T-helper 1 cell treated with Interleukin-12 subunit alpha and Interleukin-12 subunit beta and Interleukin-4 antibody, amounts not matched to agents 30 μg/mL and 1 μg/mL, for 36 hours (primary cell): ENCODE measurements around the gene DDX25.

Source experiments
- H3K27ac Mint-ChIP-seq: one replicate; pipeline ENCODE4 v1.8.0; 2021; ENCODE audit warnings: mild to moderate bottlenecking, mixed read lengths
- H3K27me3 Mint-ChIP-seq: one replicate; pipeline ENCODE4 v1.8.0; 2021; ENCODE audit warnings: low read depth, mixed read lengths
- H3K36me3 Mint-ChIP-seq: one replicate; pipeline ENCODE4 v1.8.0; 2021; ENCODE audit warnings: low read depth, mixed read lengths
- H3K4me1 Mint-ChIP-seq: one replicate; pipeline ENCODE4 v1.8.0; 2021; ENCODE audit warnings: low read depth, mixed read lengths
- H3K4me3 Mint-ChIP-seq: one replicate; pipeline ENCODE4 v1.8.0; 2021; ENCODE audit warnings: mild to moderate bottlenecking, moderate library complexity, mixed read lengths
- H3K9me3 Mint-ChIP-seq: one replicate; pipeline ENCODE4 v1.8.0; 2021; ENCODE audit warnings: mixed read lengths

The DDX25 gene

DNA sequence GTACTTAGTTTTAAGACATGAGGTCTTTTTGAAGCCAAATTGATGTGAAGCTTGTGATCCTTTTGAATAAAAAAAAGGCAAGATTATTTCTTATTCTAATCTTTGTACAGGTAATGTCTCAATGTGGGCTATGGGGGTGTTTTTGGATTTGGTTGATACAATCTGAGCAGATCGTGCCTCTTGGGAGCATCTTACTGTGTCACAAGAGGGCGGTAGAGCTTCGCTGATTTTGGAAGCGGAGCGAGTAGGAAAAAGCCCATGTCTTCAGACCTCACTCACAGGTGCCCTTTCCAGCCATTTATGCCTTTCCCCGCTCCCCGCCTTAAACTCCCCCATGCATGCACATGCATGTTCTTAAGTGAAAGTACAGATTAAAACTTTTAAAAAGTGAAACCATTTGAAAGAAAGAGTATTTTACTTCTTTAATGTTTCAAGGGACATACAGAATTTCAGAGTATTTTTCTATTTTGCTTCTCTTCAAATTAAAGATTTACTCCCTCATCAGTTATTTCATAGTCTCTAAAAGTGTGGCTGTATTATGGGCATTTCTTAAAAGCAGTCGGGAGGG lies 18.8 kb downstream of the DDX25 start:
- no peaks in the 10 kb centered on the region for H3K36me3 Mint-ChIP-seq
- H3K4me3 Mint-ChIP-seq: no peak overlapping the region
- H3K27me3 Mint-ChIP-seq: peaks cover 25% of the 10 kb centered on the region
- H3K9me3 Mint-ChIP-seq: no peaks in the 10 kb centered on the region
- H3K27ac Mint-ChIP-seq: no peak overlapping the region
- H3K4me1 Mint-ChIP-seq: no peaks in the 10 kb centered on the region

DNA sequence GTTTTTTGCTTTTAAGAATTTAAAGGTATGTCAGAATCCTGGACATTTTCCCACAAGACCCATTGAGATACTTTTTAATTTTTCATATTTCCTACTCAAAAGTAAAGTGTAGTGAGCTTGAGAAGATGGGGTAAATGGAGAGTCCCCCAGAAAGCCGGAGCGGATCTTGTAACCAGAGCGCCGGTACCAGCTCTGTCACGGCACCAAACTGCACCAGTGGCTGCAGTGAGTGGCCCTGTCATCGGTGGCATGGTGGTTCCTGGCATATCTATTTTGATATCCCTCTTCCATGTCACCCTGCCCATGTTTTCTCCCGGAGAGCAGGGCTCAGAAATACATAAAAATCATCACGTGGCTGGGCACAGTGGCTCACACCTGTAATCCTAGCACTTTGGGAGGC lies 19.3 kb downstream of the DDX25 start:
- H3K4me3 Mint-ChIP-seq: no peak overlapping the region
- H3K4me1 Mint-ChIP-seq: no peaks in the 10 kb centered on the region
- H3K9me3 Mint-ChIP-seq: no peaks in the 10 kb centered on the region
- no peaks in the 10 kb centered on the region for H3K36me3 Mint-ChIP-seq
- peaks cover 21% of the 10 kb centered on the region for H3K27me3 Mint-ChIP-seq
- no peak overlapping the region for H3K27ac Mint-ChIP-seq

DNA sequence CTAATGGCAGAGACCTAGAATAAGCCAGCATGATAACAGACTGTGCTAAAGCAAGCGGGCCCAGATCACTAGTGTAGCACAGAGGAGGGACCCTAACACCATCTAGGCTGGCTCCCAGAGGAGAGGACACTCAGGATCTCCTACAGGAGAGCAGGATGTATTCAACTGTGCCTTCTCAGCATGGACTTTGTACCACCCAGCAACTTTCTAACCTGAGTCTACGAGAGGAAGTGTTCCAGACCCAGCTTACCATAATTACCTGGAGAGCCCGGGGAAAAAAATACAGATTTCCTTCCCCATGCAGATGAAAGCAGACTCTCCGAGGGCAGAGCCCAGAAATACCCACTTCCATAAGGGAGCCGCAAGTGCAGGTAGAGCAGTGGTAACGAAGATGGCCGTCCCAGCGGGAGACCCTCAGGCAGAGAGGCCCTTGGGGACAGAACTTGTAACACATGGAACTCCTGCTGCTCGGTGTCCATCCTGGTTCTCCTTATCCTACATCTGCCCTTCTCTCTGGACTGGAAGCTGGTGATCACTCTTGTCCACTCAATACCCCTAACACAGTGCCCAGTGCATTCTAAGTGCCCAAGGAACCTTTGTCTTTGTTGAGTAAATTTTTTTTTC lies 20.2 kb downstream of the DDX25 start:
- Mint-ChIP-seq H3K4me1 (no peaks in the 10 kb centered on the region), H3K4me3 (no peak overlapping the region), H3K27me3 (peaks cover 18% of the 10 kb centered on the region), H3K27ac (no peak overlapping the region), H3K36me3 (no peaks in the 10 kb centered on the region), H3K9me3 (no peaks in the 10 kb centered on the region)

DNA sequence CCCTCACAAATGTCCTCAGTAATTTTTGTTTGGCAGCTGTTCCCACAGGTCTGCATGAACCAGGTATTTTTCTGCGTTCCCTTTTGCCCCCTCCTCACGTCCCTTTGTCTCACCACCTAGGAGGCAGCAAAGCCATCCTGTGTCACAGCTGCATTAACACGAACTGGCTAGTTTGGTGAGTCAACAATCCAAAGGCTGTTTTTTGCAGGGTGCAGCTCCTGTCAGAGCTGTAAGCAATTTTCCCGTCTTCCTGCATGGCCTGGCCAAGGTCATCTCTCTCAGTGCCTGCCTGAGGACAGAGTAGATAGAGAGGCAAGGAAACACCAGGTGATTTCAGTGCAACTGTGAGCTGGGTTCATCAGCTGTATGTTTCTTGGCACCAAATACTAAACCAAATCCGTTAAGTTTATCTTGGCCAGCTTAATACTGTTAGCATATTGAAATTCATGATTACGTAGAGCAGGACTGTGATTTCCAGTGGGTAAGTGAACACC lies 21.0 kb downstream of the DDX25 start:
- Mint-ChIP-seq H3K9me3 (no peaks in the 10 kb centered on the region), H3K36me3 (no peaks in the 10 kb centered on the region), H3K27me3 (peaks cover 19% of the 10 kb centered on the region), H3K27ac (no peak overlapping the region), H3K4me1 (no peaks in the 10 kb centered on the region), H3K4me3 (no peak overlapping the region)

DNA sequence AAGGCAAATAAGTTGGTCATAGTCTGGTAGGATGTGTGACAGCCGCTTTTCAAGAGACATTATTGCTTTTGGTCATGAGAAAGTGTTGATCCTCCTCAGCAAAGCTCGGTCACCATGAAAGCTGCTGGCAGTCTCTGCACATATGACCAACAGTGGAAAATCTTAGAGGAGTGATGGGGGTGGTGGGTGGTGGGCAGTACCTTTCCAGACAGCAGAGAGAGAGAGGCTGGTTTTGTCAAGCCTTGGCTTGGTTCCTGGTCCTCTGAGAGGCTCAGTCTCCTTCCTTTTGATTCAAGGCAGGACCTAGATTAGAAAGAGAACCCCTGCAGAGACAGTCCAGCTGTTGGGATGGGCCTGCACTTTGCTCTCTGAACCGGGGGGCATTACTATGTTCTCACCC lies 21.5 kb downstream of the DDX25 start:
- Mint-ChIP-seq H3K36me3 (no peaks in the 10 kb centered on the region), H3K27ac (no peak overlapping the region), H3K4me1 (no peaks in the 10 kb centered on the region), H3K4me3 (no peak overlapping the region), H3K27me3 (peaks cover 19% of the 10 kb centered on the region), H3K9me3 (no peaks in the 10 kb centered on the region)

DNA sequence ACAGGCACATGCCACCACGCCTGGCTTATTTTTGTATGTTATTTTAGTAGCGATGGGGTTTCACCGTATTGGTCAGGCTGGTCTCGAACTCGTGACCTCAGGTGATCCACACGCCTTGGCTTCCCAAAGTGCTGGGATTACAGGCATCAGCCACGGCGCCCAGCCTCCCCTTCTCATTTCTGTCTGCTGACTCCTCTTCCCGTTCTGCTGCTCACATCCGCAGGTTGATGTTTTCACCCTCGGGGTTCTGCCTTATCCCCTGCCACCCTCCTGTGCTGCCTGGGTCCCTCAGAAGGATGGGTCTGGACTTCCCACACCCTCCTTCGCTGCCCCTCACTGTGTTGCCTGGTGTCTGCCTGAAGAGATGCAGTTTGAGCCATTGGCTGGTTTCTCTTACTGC lies 22.4 kb downstream of the DDX25 start:
- Mint-ChIP-seq H3K27ac (no peak overlapping the region), H3K36me3 (no peaks in the 10 kb centered on the region)

DNA sequence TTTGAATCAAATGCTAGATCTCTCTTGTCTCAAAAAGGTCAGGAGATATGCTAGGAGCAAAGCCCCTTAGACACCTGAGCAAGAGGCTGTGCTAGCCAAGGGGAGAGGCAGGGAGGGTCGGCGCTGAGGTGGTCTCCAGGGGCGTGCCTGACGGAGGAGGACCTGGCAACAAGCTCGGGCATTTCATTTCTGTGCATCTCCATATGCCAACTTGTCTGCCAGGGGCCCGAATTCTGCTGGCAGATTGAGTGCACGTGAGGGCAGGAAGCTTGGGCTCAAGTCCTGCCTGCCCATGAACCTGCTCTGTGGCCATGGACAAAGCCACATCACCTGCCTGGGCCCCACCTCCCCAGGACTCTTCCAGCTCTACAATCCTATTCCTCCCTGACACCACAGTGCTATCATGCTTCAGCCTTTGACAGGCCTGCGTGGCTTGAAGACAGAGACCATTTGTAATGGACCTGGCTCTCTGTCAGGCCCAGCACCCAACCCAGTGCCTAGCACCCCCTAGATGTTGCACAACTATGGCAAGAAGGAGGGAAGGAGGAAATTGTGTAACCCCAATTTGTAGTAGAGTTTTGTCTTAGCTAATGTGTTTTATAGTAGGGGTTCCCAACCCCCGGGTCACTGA lies 25.3 kb downstream of the DDX25 start:
- Mint-ChIP-seq H3K4me3 (no peak overlapping the region), H3K4me1 (no peaks in the 10 kb centered on the region), H3K27ac (no peak overlapping the region), H3K36me3 (no peaks in the 10 kb centered on the region), H3K27me3 (peaks cover 13% of the 10 kb centered on the region), H3K9me3 (no peaks in the 10 kb centered on the region)

More for the DNA sequence above, 22.4 kb downstream of the DDX25 start:
- no peaks in the 10 kb centered on the region for H3K4me1 Mint-ChIP-seq
- H3K4me3 Mint-ChIP-seq: no peak overlapping the region
- H3K27me3 Mint-ChIP-seq: peaks cover 19% of the 10 kb centered on the region
- no peaks in the 10 kb centered on the region for H3K9me3 Mint-ChIP-seq

DNA sequence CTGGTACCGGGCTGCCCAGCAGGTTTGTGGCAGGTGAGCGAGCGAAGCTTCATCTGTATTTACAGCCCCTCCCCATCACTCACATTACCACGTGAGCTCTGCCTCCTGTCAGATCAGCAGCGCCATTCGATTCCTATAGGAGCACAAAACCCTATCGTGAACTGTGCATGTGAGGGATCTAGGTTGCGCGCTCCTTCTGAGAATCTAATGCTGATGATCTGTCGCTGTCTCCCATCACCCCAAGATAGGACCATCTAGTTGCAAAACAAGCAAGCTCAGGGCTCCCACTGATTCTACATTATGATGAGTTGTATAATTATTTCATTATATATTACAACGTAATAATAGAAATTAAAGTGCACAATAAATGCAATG lies 25.8 kb downstream of the DDX25 start:
- no peak overlapping the region for H3K4me3 Mint-ChIP-seq
- no peaks in the 10 kb centered on the region for H3K4me1 Mint-ChIP-seq
- no peaks in the 10 kb centered on the region for H3K36me3 Mint-ChIP-seq
- no peaks in the 10 kb centered on the region for H3K9me3 Mint-ChIP-seq
- no peak overlapping the region for H3K27ac Mint-ChIP-seq
- peaks cover 13% of the 10 kb centered on the region for H3K27me3 Mint-ChIP-seq

DNA sequence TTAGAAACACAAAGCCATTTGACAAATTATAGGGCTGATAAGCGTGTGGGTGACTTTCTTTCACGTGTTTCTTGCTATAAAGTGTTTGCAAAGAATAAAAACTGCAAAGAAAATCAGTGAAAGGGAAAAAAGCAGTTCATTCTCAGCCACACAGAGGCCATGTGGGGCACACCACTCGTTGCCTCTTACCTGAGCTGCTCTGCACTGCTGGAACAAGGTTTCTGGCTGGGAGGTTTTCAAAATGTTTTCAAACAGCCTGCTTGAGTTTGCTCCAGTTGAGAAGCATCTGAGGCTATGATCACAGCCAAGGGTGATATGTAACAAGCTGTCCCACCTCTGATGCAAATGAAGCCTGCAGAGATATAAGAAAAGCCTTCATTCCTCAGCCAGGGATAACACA lies 26.8 kb downstream of the DDX25 start:
- Mint-ChIP-seq H3K27ac (no peak overlapping the region), H3K36me3 (no peaks in the 10 kb centered on the region), H3K9me3 (no peaks in the 10 kb centered on the region), H3K27me3 (peaks cover 13% of the 10 kb centered on the region), H3K4me1 (no peaks in the 10 kb centered on the region), H3K4me3 (no peak overlapping the region)

DNA sequence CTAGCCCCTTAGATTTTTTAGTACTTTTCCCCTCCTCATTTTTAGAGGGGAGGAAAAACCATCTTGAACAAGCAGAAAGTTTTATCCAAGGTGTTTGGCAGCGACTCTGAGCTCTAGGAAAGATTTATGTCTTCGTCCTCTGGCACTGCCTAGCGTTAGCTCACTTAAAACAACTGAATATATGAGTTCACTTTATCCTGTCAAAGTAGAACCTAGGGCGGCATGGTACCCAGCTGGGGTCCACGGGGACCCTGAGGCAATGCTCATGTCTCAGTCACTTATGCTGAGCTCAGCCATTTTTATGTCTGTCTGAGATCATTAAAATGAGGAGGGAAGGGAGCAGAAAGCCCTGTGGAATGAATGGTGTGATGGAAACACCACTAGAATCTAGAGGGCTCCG lies 27.4 kb downstream of the DDX25 start:
- H3K4me3 Mint-ChIP-seq: no peak overlapping the region
- H3K4me1 Mint-ChIP-seq: no peaks in the 10 kb centered on the region
- no peaks in the 10 kb centered on the region for H3K36me3 Mint-ChIP-seq
- H3K9me3 Mint-ChIP-seq: no peaks in the 10 kb centered on the region
- H3K27me3 Mint-ChIP-seq: peaks cover 12% of the 10 kb centered on the region
- H3K27ac Mint-ChIP-seq: no peak overlapping the region

DNA sequence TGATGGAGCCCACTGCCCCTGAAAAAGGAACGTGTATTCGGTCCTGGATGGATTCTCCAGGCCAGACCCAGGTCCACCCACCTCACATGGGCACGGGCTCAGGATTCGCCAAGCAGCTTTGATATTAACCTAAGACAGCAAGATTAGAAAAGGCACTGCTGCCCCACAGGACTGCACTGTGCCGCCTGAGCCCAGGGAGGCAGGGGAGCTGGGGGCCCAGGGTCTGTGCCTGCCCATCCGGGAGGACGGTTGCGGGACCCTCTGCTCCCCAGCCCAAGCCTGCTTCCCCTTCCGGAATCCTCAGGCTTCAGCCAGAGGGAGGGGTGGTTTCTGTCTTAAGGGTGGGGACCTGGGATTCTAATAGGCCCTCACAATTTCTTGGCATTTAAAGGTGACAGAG lies 28.0 kb downstream of the DDX25 start:
- H3K36me3 Mint-ChIP-seq: no peaks in the 10 kb centered on the region
- peaks cover 6% of the 10 kb centered on the region for H3K27me3 Mint-ChIP-seq
- H3K27ac Mint-ChIP-seq: no peak overlapping the region
- no peaks in the 10 kb centered on the region for H3K4me1 Mint-ChIP-seq
- no peaks in the 10 kb centered on the region for H3K9me3 Mint-ChIP-seq
- no peak overlapping the region for H3K4me3 Mint-ChIP-seq

DNA sequence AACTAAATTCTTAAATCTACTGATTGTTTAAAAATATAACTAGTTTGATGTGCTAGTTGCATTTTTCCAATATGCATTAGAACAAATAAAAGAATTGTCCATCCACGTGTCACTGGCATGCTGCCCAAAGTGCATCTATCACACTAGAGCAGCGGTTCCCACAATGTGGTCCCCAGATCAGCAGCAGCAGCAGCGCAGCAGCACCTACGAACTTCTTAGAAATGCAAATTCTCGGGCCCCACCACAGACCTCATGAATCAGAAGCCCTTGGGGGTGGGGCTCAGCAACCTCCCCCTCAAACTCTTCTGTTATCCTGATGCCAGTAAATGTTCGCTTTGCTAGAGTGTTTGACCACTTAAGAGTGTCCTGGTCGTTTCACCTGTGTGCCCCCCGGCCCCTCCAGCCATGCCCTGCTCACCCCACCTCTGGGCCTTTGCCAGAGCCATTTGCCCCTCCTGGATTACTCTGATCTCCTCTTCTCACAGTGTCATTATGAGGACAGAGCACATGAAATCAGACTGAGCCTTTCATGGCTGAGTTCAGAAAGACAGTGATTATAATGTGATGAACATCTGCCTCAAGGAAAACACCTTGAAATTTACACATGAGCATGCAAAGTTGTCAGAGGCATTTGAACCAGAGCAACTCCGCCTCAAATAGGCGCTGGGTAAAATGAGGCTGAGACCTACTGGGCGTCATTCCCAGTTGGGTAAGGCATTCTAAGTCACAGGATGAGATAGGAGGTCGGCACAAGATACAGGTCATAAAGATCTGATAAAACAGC lies 28.9 kb downstream of the DDX25 start:
- Mint-ChIP-seq H3K4me3 (no peak overlapping the region), H3K9me3 (no peaks in the 10 kb centered on the region), H3K36me3 (no peaks in the 10 kb centered on the region), H3K27me3 (peaks cover 5% of the 10 kb centered on the region), H3K4me1 (no peaks in the 10 kb centered on the region), H3K27ac (no peak overlapping the region)

DNA sequence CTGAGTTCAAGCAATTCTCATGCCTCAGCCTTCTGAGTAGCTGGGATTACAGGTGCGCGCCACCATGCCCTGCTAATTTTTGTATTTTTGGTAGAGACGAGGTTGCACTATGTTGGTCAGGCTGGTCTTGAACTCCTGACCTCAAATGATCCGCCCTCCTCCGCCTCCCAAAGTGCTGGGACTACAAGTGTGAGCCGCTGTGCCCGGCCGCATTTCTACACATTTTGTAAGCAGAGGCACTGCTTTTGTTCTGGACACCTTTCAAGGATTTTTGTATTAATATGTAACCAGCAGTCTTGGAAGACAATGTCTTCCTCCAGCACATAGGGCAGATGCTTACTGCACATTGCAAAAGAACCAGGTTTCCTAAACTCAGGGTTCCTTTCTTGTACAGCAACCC lies 30.2 kb downstream of the DDX25 start:
- Mint-ChIP-seq H3K9me3 (no peaks in the 10 kb centered on the region), H3K27ac (no peak overlapping the region), H3K4me1 (no peaks in the 10 kb centered on the region), H3K27me3 (peaks cover 5% of the 10 kb centered on the region), H3K4me3 (no peak overlapping the region), H3K36me3 (no peaks in the 10 kb centered on the region)

DNA sequence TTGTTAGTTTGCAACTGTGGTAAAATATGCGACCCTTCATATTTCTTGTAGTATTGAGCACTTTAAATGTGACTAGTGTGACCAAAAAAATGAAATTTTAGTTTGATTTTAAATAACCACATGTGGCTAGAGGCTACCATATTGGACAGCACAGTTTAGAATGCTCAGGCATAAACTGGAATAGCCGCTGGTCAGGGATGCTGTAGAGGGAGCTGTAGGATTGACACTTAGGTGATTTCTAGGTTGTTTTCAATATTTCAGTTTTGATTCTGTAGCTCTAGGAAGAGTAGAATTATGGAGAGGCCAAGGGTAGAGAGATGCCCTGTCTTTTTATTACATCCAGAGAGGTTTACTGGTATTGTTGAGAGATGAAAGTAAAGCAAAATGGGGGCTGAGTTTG lies 30.7 kb downstream of the DDX25 start:
- no peaks in the 10 kb centered on the region for H3K36me3 Mint-ChIP-seq
- H3K4me1 Mint-ChIP-seq: no peaks in the 10 kb centered on the region
- H3K27me3 Mint-ChIP-seq: peaks cover under 1% of the 10 kb centered on the region
- H3K9me3 Mint-ChIP-seq: no peaks in the 10 kb centered on the region
- no peak overlapping the region for H3K4me3 Mint-ChIP-seq
- no peak overlapping the region for H3K27ac Mint-ChIP-seq
